ENCODE data around the gene GUK1. TPM values are rescaled to one million over a fixed set of nuclear protein-coding genes. Genes with fewer than 3 reads are reported as not detected.

Gene GUK1
- total RNA-seq, 2 donors from 2014 or later: 252 to 422 TPM

DNA sequence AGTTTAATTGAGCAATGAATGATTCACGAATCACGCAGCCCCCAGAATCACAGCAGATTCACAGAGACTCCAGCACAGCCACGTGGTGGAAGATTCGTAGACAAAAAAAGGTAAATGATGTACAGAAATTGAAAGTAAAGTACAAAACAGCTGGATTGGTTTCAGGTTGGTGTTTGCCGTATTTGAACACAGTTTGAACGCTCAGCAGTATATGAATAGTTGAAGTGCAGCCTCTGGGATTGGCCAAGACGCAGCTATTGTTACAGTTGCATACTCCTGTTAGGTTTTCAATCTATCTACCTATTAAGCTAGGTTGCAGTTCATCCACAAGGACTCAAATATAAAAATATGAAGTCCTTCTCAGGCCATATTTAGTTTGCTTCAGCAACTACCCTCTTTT lies 27.9 kb upstream of the GUK1 start:
- no peaks in the 10 kb centered on the region for H3K9me3 ChIP-seq
- ATAC-seq (ENCODE audit: insufficient number of reproducible peaks, low FRiP score, low read depth): no peak
- H3K27ac ChIP-seq: no peak overlapping the region
- TF ChIP-seq, protein P1, sequence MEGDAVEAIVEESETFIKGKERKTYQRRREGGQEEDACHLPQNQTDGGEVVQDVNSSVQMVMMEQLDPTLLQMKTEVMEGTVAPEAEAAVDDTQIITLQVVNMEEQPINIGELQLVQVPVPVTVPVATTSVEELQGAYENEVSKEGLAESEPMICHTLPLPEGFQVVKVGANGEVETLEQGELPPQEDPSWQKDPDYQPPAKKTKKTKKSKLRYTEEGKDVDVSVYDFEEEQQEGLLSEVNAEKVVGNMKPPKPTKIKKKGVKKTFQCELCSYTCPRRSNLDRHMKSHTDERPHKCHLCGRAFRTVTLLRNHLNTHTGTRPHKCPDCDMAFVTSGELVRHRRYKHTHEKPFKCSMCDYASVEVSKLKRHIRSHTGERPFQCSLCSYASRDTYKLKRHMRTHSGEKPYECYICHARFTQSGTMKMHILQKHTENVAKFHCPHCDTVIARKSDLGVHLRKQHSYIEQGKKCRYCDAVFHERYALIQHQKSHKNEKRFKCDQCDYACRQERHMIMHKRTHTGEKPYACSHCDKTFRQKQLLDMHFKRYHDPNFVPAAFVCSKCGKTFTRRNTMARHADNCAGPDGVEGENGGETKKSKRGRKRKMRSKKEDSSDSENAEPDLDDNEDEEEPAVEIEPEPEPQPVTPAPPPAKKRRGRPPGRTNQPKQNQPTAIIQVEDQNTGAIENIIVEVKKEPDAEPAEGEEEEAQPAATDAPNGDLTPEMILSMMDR (IDR thresholded peaks at IDR 0.05): no peak
- H3K27me3 ChIP-seq (replicated peaks; ENCODE audit: insufficient read depth): no peaks in the 10 kb centered on the region
- H3K4me3 ChIP-seq: no peak overlapping the region
- H3K36me3 ChIP-seq: peaks cover under 1% of the 10 kb centered on the region
- DNase-seq (ENCODE audit: low spot score): no peak
- H3K4me1 ChIP-seq (ENCODE audit: control insufficient read depth in 1 of 2, low read depth in 2 of 2): peaks cover 10 to 25% of the 10 kb centered on the region in 2 donors

DNA sequence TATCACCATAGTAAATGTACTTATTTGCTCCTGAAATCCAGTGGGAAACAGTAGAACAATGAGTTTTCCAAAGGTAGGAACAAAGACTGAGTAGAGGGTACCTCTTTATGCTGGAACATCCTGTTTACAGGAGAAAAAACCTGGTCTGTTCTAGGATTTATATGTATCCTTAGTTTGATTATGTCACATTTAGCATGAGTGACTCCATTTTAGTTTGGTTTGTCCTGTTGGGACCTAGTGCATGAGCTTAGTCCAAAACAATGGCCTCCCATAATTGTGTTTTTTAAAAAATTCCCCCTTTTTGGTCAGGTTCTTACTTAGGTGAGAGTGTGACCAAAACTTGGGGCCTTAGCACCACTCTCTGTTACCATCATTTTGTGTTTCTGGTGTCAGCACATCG lies 27.5 kb upstream of the GUK1 start:
- ATAC-seq (ENCODE audit: insufficient number of reproducible peaks, low FRiP score, low read depth) (no peak), DNase-seq (ENCODE audit: low spot score) (no peak)
- Histone ChIP-seq H3K27ac (no peak overlapping the region), H3K4me1 (ENCODE audit: control insufficient read depth in 1 of 2, low read depth in 2 of 2) (peaks cover 10 to 21% of the 10 kb centered on the region in 2 donors), H3K36me3 (no peaks in the 10 kb centered on the region), H3K4me3 (no peak overlapping the region), H3K27me3 (replicated peaks; ENCODE audit: insufficient read depth) (no peaks in the 10 kb centered on the region), H3K9me3 (no peaks in the 10 kb centered on the region)
- TF ChIP-seq, protein P1 (IDR thresholded peaks at IDR 0.05): no peak

DNA sequence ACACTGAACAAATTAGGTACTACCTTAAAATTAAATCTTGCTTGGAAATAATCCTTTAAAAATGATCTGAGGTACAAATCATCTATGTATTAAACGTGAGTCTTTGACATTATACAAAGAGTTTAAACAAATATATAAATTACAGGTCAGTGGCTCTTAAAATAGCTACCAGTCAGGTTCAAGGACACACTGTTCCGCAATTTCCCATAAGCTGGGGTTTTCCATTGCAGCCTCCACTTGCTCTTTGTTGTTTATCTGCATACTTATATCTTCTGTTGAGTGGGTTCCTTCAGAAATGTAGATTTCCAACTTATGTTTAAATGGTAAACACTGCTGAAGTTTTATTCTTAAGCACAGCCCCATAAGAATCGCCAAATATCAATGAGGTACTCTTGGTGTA lies 25.3 kb upstream of the GUK1 start:
- H3K36me3 ChIP-seq: no peaks in the 10 kb centered on the region
- no peak for DNase-seq (ENCODE audit: low spot score)
- no peaks in the 10 kb centered on the region for H3K27me3 ChIP-seq (replicated peaks; ENCODE audit: insufficient read depth)
- no peak overlapping the region for H3K27ac ChIP-seq
- no peak for ATAC-seq (ENCODE audit: insufficient number of reproducible peaks, low FRiP score, low read depth)
- TF ChIP-seq, protein P1 (IDR thresholded peaks at IDR 0.05): no peak
- no peaks in the 10 kb centered on the region for H3K9me3 ChIP-seq
- H3K4me3 ChIP-seq: no peak overlapping the region
- peaks cover 1 to 10% of the 10 kb centered on the region in 2 donors for H3K4me1 ChIP-seq (ENCODE audit: control insufficient read depth in 1 of 2, low read depth in 2 of 2)

DNA sequence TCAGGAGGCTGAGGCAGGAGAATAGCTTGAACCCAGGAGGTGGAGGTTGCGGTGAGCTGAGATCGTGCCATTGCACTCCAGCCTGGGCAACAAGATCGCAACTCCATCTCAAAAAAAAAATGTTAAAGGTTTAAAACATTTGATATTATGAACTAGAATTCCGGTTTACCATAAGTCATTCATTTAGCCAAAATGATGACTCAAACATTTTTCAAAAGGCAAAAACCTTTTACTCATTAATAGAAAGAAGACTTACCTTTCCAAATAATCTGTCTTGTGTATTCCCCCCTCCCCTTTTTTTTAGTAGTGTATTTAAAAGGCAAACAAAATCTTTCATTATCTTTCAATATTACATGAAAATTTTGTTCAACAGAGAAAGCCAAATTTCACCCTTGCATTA lies 22.7 kb upstream of the GUK1 start:
- TF ChIP-seq, protein P1 (IDR thresholded peaks at IDR 0.05): no peak
- Histone ChIP-seq H3K27me3 (replicated peaks; ENCODE audit: insufficient read depth) (no peaks in the 10 kb centered on the region), H3K9me3 (no peaks in the 10 kb centered on the region), H3K4me3 (no peak overlapping the region), H3K36me3 (no peaks in the 10 kb centered on the region), H3K27ac (no peak overlapping the region), H3K4me1 (ENCODE audit: control insufficient read depth in 1 of 2, low read depth in 2 of 2) (peaks cover 3 to 11% of the 10 kb centered on the region in 2 donors)
- no peak for ATAC-seq (ENCODE audit: insufficient number of reproducible peaks, low FRiP score, low read depth)
- DNase-seq (ENCODE audit: low spot score): no peak

DNA sequence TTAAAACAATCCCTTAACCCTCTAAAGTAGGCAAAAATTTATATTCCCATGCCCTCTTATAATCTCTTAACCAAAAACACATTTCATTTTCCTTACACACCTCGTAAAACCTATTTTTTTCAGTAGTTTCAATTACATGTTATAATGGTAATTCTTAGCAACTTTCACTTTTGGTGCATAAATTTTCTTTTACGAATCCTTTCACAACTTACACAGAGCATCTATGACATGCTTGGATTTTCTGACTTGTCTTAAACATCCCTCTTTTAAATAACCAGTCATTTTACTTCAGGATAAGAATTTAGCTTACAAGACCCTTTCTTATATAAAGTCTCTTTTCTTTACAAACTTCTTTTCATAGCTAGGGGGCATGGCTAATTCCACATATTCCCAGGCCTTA lies 22.0 kb upstream of the GUK1 start:
- no peak overlapping the region for H3K27ac ChIP-seq
- TF ChIP-seq, protein P1 (IDR thresholded peaks at IDR 0.05): no peak
- no peaks in the 10 kb centered on the region for H3K36me3 ChIP-seq
- H3K4me3 ChIP-seq: no peak overlapping the region
- no peak for DNase-seq (ENCODE audit: low spot score)
- H3K9me3 ChIP-seq: no peaks in the 10 kb centered on the region
- H3K4me1 ChIP-seq (ENCODE audit: control insufficient read depth in 1 of 2, low read depth in 2 of 2): peaks cover 3 to 11% of the 10 kb centered on the region in 2 donors
- no peak for ATAC-seq (ENCODE audit: insufficient number of reproducible peaks, low FRiP score, low read depth)
- H3K27me3 ChIP-seq (replicated peaks; ENCODE audit: insufficient read depth): no peaks in the 10 kb centered on the region

All from thoracic aorta (tissue), 2 donors.